MCF 10A (cell line): ENCODE results near the gene LCT. TPM values are rescaled to one million over a fixed set of nuclear protein-coding genes. Genes with fewer than 3 reads are reported as not detected.

Experiments
- BruUV-seq: library from RNA; stranded (reverse); fragments of 400-500 nt; replicated peaks from 2 replicates; lab custom pipeline; 2021; lab: Mats Ljungman, UMichigan
- CTCF ChIA-PET: fragments of 300-600 bp; sonication (Branson Sonifier 250); formaldehyde crosslinking; extraction: SDS; loops from one replicate; lab custom pipeline; 2021; ENCODE audit warnings: antibody characterized with exemption, inconsistent platforms; lab: Yijun Ruan, JAX
- POLR2A ChIA-PET: fragments of 300-600, 350-650 bp; sonication (Branson Sonifier 250); formaldehyde crosslinking; extraction: SDS; loops from one replicate; lab custom pipeline; 2020; ENCODE audit warnings: antibody characterized with exemption, inconsistent platforms; lab: Yijun Ruan, JAX
- DNase-seq: peaks from one replicate; pipeline ENCODE4 v3.0.0-alpha.2; 2018; ENCODE audit not compliant: unreplicated experiment
- H3K27ac Mint-ChIP-seq: one replicate; pipeline ENCODE4 v1.8.0; 2022; ENCODE audit warnings: mild to moderate bottlenecking, low read depth, mixed read lengths; ENCODE audit not compliant: unreplicated experiment
- H3K27me3 Mint-ChIP-seq: one replicate; pipeline ENCODE4 v1.8.0; 2022; ENCODE audit warnings: mixed read lengths; ENCODE audit not compliant: insufficient read depth, unreplicated experiment
- H3K36me3 Mint-ChIP-seq: one replicate; pipeline ENCODE4 v1.8.0; 2022; ENCODE audit warnings: mild to moderate bottlenecking, moderate library complexity, mixed read lengths; ENCODE audit not compliant: insufficient read depth, unreplicated experiment
- H3K4me1 Mint-ChIP-seq: one replicate; pipeline ENCODE4 v1.8.0; 2022; ENCODE audit warnings: mixed read lengths; ENCODE audit not compliant: insufficient read depth, unreplicated experiment
- H3K4me3 Mint-ChIP-seq: one replicate; pipeline ENCODE4 v1.8.0; 2022; ENCODE audit warnings: mild to moderate bottlenecking, moderate library complexity, mixed read lengths; ENCODE audit not compliant: unreplicated experiment
- H3K9me3 Mint-ChIP-seq: one replicate; pipeline ENCODE4 v1.8.0; 2022; ENCODE audit warnings: mixed read lengths; ENCODE audit not compliant: unreplicated experiment
- intact Hi-C: fragments of 100-400 bp; cut with micrococcal nuclease; formaldehyde crosslinking; loops from 2 replicates; pipeline ENCODE4 v1.14.1; 2022
- total RNA-seq: library from RNA; stranded (reverse); gene quantifications from 2 replicates; pipeline ENCODE4 v1.2.3, GENCODE V29; 2022
- TF ChIP-seq, protein P1 (sequence below): fragments of 200-600 bp; IDR thresholded peaks from one replicate; pipeline ENCODE4 v1.8.0; 2022; ENCODE audit warnings: antibody characterized with exemption, mild to moderate bottlenecking; ENCODE audit not compliant: unreplicated experiment

Gene LCT
- total RNA-seq, 1 experiment from 2014 or later: not detected

DNA sequence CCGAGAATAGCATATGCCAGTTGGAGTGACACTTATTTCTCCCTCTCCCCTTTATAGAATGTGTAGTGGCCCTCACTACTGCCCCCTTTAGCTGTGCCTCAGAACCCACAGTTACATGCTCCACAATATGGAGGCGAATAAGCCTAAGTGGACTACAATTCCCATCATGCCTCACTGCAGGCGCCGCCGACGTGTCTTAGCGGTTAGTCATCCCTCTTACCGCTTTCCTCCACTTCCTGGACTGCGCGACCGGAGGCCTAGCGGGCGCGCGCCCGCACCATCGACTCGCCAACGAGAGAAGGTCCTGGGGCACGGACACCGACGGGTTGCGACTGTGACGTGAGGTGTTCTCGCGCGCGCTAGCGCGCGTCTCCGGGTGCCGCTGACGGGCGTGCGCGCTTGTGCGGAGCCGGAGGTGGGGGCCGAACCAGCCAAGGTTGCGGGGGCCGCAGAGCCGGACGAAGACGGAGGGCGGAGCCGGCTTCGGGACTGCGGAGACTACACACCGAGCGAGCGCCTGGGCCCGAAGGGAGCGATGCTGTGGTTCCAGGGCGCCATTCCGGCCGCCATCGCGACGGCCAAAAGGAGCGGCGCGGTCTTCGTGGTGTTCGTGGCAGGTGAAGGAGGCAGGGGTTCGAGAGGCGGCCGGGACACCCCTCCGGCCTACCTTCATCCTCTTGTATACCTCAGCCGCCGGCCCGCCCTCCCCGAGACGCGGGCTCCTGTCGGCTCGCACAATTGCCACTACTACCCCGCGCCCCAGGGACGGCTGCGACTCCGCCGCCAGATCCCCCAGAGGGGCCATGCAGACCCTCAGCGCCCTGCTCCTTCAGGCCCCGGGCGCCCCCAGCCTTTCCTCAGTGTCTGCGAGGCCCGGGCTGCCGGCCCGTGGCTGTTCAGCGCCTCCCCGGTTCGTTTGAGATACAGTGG lies 95.3 kb downstream of the LCT start, which contains the start of gene UBXN4:
UBXN4 (plus strand) TSS at position 461 of the 930 bp plus-strand sequence; CDS start at position 536, 75 bp downstream.
- Mint-ChIP-seq H3K27ac (peak within 1 kb of the TSS; percentile 95), H3K36me3 (peaks cover 19% of the 10 kb centered on the region), H3K27me3 (no peaks in the 10 kb centered on the region), H3K4me1 (peaks cover 23% of the 10 kb centered on the region), H3K9me3 (no peaks in the 10 kb centered on the region), H3K4me3 (peak within 1 kb of the TSS; percentile 81)
- TF ChIP-seq, protein P1, sequence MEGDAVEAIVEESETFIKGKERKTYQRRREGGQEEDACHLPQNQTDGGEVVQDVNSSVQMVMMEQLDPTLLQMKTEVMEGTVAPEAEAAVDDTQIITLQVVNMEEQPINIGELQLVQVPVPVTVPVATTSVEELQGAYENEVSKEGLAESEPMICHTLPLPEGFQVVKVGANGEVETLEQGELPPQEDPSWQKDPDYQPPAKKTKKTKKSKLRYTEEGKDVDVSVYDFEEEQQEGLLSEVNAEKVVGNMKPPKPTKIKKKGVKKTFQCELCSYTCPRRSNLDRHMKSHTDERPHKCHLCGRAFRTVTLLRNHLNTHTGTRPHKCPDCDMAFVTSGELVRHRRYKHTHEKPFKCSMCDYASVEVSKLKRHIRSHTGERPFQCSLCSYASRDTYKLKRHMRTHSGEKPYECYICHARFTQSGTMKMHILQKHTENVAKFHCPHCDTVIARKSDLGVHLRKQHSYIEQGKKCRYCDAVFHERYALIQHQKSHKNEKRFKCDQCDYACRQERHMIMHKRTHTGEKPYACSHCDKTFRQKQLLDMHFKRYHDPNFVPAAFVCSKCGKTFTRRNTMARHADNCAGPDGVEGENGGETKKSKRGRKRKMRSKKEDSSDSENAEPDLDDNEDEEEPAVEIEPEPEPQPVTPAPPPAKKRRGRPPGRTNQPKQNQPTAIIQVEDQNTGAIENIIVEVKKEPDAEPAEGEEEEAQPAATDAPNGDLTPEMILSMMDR: peak; percentile 30
- DNase-seq: peak; percentile 99
- POLR2A ChIA-PET: interaction anchor here (0.6 to 2.4 kb wide), 23 partner anchors 11 to 820 kb away, joined by 3 to 20 read pairs (median 3); partner anchors contain the start of genes MCM6, R3HDM1, RAB3GAP1 and ZRANB3
- intact Hi-C loops: no loop called here
- CTCF ChIA-PET: interaction anchor here (0.6 to 2.5 kb wide), 4 partner anchors 13 to 738 kb away, joined by 3 to 9 read pairs (median 4); no protein-coding TSS in a partner anchor
- no TSS peak for BruUV-seq

DNA sequence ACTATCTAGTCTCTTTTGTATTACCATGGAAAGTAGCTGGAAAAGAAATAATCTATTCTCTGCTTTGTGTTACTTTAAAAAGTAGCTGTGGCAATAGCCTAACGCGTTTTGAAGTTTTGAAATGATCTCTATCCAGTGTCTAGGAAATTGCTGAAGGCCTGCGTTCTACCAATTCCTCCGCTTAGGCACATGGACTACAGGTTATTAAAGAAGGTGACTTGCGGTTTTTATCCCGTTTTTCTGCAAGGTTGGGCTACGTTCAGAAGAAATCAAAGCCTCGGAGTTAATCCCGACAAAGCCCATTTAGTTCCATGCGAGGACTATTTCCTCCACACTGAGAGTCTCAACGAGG lies 96.0 kb downstream of the LCT start:
- POLR2A ChIA-PET: interaction anchor here (0.6 to 1.5 kb wide), 16 partner anchors 13 to 820 kb away, joined by 3 to 6 read pairs (median 3); partner anchors contain the start of genes R3HDM1, RAB3GAP1 and ZRANB3
- intact Hi-C loops: no loop called here
- Mint-ChIP-seq H3K4me3 (no peak overlapping the region), H3K36me3 (peaks cover 16% of the 10 kb centered on the region), H3K4me1 (peaks cover 16% of the 10 kb centered on the region), H3K9me3 (no peaks in the 10 kb centered on the region), H3K27me3 (no peaks in the 10 kb centered on the region), H3K27ac (peak overlapping the region; percentile 95)
- CTCF ChIA-PET: interaction anchor here (0.6 to 2.5 kb wide), 6 partner anchors 12 to 737 kb away, joined by 3 to 9 read pairs (median 4); no protein-coding TSS in a partner anchor
- no TSS peak for BruUV-seq
- TF ChIP-seq, protein P1: no peak
- DNase-seq: no peak

DNA sequence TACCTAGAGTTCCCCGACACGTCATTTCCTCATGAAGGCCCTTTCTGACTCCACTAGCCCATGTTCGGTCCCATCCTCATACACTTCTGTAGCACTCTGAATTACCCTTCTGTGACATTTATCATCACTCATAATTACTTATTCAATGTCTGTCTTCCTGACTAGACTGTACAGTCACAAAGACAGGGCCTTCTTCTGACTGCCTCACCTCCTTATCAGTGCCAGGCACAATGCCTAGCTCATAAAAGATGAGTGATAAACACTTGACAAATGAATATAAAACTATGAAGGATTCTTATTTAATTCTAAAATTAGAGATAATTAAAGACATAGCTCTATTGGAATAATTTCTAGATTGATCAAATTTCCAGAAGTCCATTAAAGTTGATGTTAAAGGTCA lies 96.8 kb downstream of the LCT start:
- H3K4me3 Mint-ChIP-seq: no peak overlapping the region
- BruUV-seq: no TSS peak
- ChIA-PET POLR2A (interaction anchor here (0.9 to 1.1 kb wide), 2 partner anchors 153 to 209 kb away, joined by 3 read pairs; partner anchors contain the start of genes R3HDM1 and ZRANB3), CTCF (interaction anchor here (0.7 to 2.5 kb wide), 4 partner anchors 8 to 31 kb away, joined by 3 to 9 read pairs (median 6); no protein-coding TSS in a partner anchor)
- peaks cover 8% of the 10 kb centered on the region for H3K36me3 Mint-ChIP-seq
- H3K27me3 Mint-ChIP-seq: no peaks in the 10 kb centered on the region
- H3K4me1 Mint-ChIP-seq: peaks cover 14% of the 10 kb centered on the region
- no peak for DNase-seq
- intact Hi-C loops: no loop called here
- TF ChIP-seq, protein P1: no peak
- no peaks in the 10 kb centered on the region for H3K9me3 Mint-ChIP-seq
- no peak overlapping the region for H3K27ac Mint-ChIP-seq

Other genes with a start within 250 kb of the LCT start
- gene UBXN4, start 95.3 kb downstream of the LCT start, total RNA-seq: 79.0 and 101 TPM in 2 replicates
- 10.1 and 13.5 TPM in 2 replicates for gene MCM6, start 39.3 kb upstream of the LCT start, total RNA-seq
- 52.8 and 66.5 TPM in 2 replicates for gene DARS1, start 148.4 kb upstream of the LCT start, total RNA-seq